Measurements from ENCODE around the gene ECE1.
A peak's percentile ranks its signal among the peaks of the same experiment; 100 is the strongest.
"Not testable (repeated sequence)": the region's sequence is repeated elsewhere in the genome, so short reads cannot be mapped to it uniquely, and the experiment has no call there.

The ECE1 gene

GRCh38 chr1:21219674-21220073 lies 70.6 kb downstream of the ECE1 start:
- no peak for DNase-seq (ENCODE audit: low spot score)

GRCh38 chr1:21217812-21218596 lies 72.3 kb downstream of the ECE1 start:
- no peak for DNase-seq (ENCODE audit: low spot score)

GRCh38 chr1:21216835-21217811 lies 73.1 kb downstream of the ECE1 start:
- no peak for DNase-seq (ENCODE audit: low spot score)

GRCh38 chr1:21212126-21212525 lies 78.1 kb downstream of the ECE1 start:
- DNase-seq (ENCODE audit: low spot score), result no peak

- not testable (repeated sequence) for DNase-seq (ENCODE audit: low spot score)
Measured at GRCh38 chr1:21208137-21208700, 82.0 kb downstream of the ECE1 start.

- peak; percentile 39 for DNase-seq (ENCODE audit: low spot score)
Measured at GRCh38 chr1:21206117-21206516, 84.1 kb downstream of the ECE1 start.

- DNase-seq (ENCODE audit: low spot score), result no peak
Measured at GRCh38 chr1:21205416-21205815, 84.8 kb downstream of the ECE1 start.

GRCh38 chr1:21201650-21202049 lies 88.6 kb downstream of the ECE1 start:
- DNase-seq (ENCODE audit: low spot score), result no peak

GRCh38 chr1:21201238-21201637 lies 89.0 kb downstream of the ECE1 start:
- peak; percentile 57 for DNase-seq (ENCODE audit: low spot score)

- peak; percentile 16 for DNase-seq (ENCODE audit: low spot score)
Measured at GRCh38 chr1:21200767-21201166, 89.5 kb downstream of the ECE1 start.

- DNase-seq (ENCODE audit: low spot score), result no peak
Measured at GRCh38 chr1:21198929-21199328, 91.3 kb downstream of the ECE1 start.

- DNase-seq (ENCODE audit: low spot score), result no peak
Measured at GRCh38 chr1:21192871-21193270, 97.4 kb downstream of the ECE1 start.

- DNase-seq (ENCODE audit: low spot score), result no peak
Measured at GRCh38 chr1:21192284-21192683, 98.0 kb downstream of the ECE1 start.

GRCh38 chr1:21190771-21191170 lies 99.5 kb downstream of the ECE1 start:
- not testable (repeated sequence) for DNase-seq (ENCODE audit: low spot score)

- DNase-seq (ENCODE audit: low spot score), result no peak
Measured at GRCh38 chr1:21189906-21190500, 100.3 kb downstream of the ECE1 start.

GRCh38 chr1:21189421-21189820 lies 100.8 kb downstream of the ECE1 start:
- DNase-seq (ENCODE audit: low spot score), result no peak

GRCh38 chr1:21188235-21188634 lies 102.0 kb downstream of the ECE1 start:
- DNase-seq (ENCODE audit: low spot score), result no peak

- no peak for DNase-seq (ENCODE audit: low spot score)
Measured at GRCh38 chr1:21185221-21185731, 105.0 kb downstream of the ECE1 start.

- no peak for DNase-seq (ENCODE audit: low spot score)
Measured at GRCh38 chr1:21184276-21184675, 106.0 kb downstream of the ECE1 start.

- DNase-seq (ENCODE audit: low spot score), result no peak
Measured at GRCh38 chr1:21182181-21182731, 108.0 kb downstream of the ECE1 start.

GRCh38 chr1:21178271-21178670 lies 112.0 kb downstream of the ECE1 start:
- DNase-seq (ENCODE audit: low spot score), result not testable (repeated sequence)
